ENCODE measurements around the gene HBE1.

DNA sequence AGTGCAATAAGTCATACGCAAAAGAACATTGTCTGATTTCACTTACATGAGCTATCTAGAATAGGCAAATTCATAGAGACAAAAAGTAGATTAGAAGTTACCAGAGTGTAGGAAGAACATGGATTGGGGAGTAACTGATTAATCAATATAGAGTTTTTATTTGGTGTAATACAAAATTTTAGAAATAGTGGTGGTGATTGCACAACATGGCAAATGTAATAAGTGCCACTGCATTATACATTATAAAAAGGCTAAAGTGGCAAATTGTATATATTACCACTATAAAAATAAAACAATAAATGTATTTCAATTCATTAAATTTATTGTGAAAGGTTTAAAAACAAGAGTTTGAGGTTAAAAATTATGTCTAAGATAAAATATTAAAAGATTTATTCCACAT lies 40.7 kb upstream of the HBE1 start:
- TF ChIP-seq, protein P1, sequence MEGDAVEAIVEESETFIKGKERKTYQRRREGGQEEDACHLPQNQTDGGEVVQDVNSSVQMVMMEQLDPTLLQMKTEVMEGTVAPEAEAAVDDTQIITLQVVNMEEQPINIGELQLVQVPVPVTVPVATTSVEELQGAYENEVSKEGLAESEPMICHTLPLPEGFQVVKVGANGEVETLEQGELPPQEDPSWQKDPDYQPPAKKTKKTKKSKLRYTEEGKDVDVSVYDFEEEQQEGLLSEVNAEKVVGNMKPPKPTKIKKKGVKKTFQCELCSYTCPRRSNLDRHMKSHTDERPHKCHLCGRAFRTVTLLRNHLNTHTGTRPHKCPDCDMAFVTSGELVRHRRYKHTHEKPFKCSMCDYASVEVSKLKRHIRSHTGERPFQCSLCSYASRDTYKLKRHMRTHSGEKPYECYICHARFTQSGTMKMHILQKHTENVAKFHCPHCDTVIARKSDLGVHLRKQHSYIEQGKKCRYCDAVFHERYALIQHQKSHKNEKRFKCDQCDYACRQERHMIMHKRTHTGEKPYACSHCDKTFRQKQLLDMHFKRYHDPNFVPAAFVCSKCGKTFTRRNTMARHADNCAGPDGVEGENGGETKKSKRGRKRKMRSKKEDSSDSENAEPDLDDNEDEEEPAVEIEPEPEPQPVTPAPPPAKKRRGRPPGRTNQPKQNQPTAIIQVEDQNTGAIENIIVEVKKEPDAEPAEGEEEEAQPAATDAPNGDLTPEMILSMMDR (IDR thresholded peaks at IDR 0.05): no peak
- TF ChIP-seq EP300 (IDR thresholded peaks at IDR 0.05): no peak
- no peak for TF ChIP-seq POLR2A (IDR thresholded peaks at IDR 0.05)
